Measurements from ENCODE around the gene CYB5B.

CYB5B gene

GRCh38 chr16:69467531-69468204 is 43.2 kb downstream of the CYB5B start:
- intact Hi-C loops (cut with DNase I; ENCODE audit: low total_unique reads) = no loop called here
- Histone ChIP-seq H3K27me3 (no peaks in the 10 kb centered on the region), H3K9me3 (no peaks in the 10 kb centered on the region), H3K36me3 (peaks cover 2 to 10% (median 7%) of the 10 kb centered on the region in 3 donors), H3K4me3 (no peak overlapping the region), H3K27ac (no peak overlapping the region), H3K4me1 (peaks cover 0 to 8% (median 2%) of the 10 kb centered on the region in 4 donors)
- no peak for TF ChIP-seq CTCF (IDR thresholded peaks at IDR 0.05)
- DNase-seq = no peak

- no peak for TF ChIP-seq CTCF (IDR thresholded peaks at IDR 0.05)
- intact Hi-C loops (cut with DNase I; ENCODE audit: low total_unique reads) = no loop called here
Observed at GRCh38 chr16:69469807-69470561, 45.6 kb downstream of the CYB5B start.

GRCh38 chr16:69471121-69471520 is 46.7 kb downstream of the CYB5B start:
- intact Hi-C loops (cut with DNase I; ENCODE audit: low total_unique reads) = no loop called here
- no peak for TF ChIP-seq CTCF (IDR thresholded peaks at IDR 0.05)
- DNase-seq = no peak
- Histone ChIP-seq H3K27ac (no peak overlapping the region), H3K36me3 (no peaks in the 10 kb centered on the region), H3K27me3 (no peaks in the 10 kb centered on the region), H3K4me3 (no peak overlapping the region), H3K4me1 (peaks cover 0 to 4% (median 0%) of the 10 kb centered on the region in 4 donors), H3K9me3 (no peaks in the 10 kb centered on the region)

More at GRCh38 chr16:69469807-69470561, 45.6 kb downstream of the CYB5B start:
- no peak overlapping the region for H3K27ac ChIP-seq
- DNase-seq = no peak
- no peaks in the 10 kb centered on the region for H3K27me3 ChIP-seq
- H3K4me3 ChIP-seq = no peak overlapping the region
- peaks cover 0 to 7% (median 0%) of the 10 kb centered on the region in 4 donors for H3K4me1 ChIP-seq
- peaks cover 0 to 1% (median 0%) of the 10 kb centered on the region in 3 donors for H3K36me3 ChIP-seq
- no peaks in the 10 kb centered on the region for H3K9me3 ChIP-seq

GRCh38 chr16:69474408-69474807 is 50.0 kb downstream of the CYB5B start:
- Histone ChIP-seq H3K27me3 (no peaks in the 10 kb centered on the region), H3K4me3 (no peak overlapping the region), H3K27ac (no peak overlapping the region), H3K36me3 (no peaks in the 10 kb centered on the region), H3K9me3 (no peaks in the 10 kb centered on the region), H3K4me1 (no peaks in the 10 kb centered on the region)
- no peak for TF ChIP-seq CTCF (IDR thresholded peaks at IDR 0.05)
- DNase-seq = no peak
- intact Hi-C loops (cut with DNase I; ENCODE audit: low total_unique reads) = no loop called here

- H3K36me3 ChIP-seq = no peaks in the 10 kb centered on the region
- intact Hi-C loops (cut with DNase I; ENCODE audit: low total_unique reads) = no loop called here
- no peak for TF ChIP-seq CTCF (IDR thresholded peaks at IDR 0.05)
- no peak overlapping the region for H3K27ac ChIP-seq
- no peaks in the 10 kb centered on the region for H3K9me3 ChIP-seq
- DNase-seq = no peak
- peaks cover 0 to 10% (median 6%) of the 10 kb centered on the region in 4 donors for H3K4me1 ChIP-seq
- no peaks in the 10 kb centered on the region for H3K27me3 ChIP-seq
- no peak overlapping the region for H3K4me3 ChIP-seq
Observed at GRCh38 chr16:69476920-69477443, 52.6 kb downstream of the CYB5B start.
